CD4-positive, CD25-positive, alpha-beta regulatory T cell (primary cell): ENCODE data around the gene COL4A3. TPM values are rescaled to one million over a fixed set of nuclear protein-coding genes. Genes with fewer than 3 reads are reported as not detected.

Experiments
- ATAC-seq, 2 donors: fragments of 150-1000 bp; cut with Tn5 transposase; one replicate each; pipeline ENCODE4 v1.10.0; 2021; ENCODE audit warnings: low read depth in 2 of 2, moderate number of reproducible peaks in 2 of 2, moderate library complexity in 1 of 2
- DNase-seq, 3 donors: peaks; one replicate each; pipeline versions ENCODE4 v3.0.0 to v3.0.0-alpha.2; 2012 to 2022; ENCODE audit warnings: mixed read lengths in 1 of 3
- H3K27ac ChIP-seq: one replicate; pipeline ENCODE4 v1.7.0; 2013; ENCODE audit warnings: mild to moderate bottlenecking, low read length; ENCODE audit not compliant: insufficient read depth, poor library complexity, severe bottlenecking
- H3K27me3 ChIP-seq: one replicate; pipeline ENCODE4 v1.7.0; 2013; ENCODE audit warnings: low read length; ENCODE audit not compliant: control insufficient read depth, insufficient read depth
- H3K36me3 ChIP-seq: one replicate; pipeline ENCODE4 v1.7.0; 2013; ENCODE audit warnings: mild to moderate bottlenecking, low read length, moderate library complexity; ENCODE audit not compliant: control insufficient read depth, insufficient read depth
- H3K4me1 ChIP-seq: 2 replicates; pipeline ENCODE4 v1.7.0; 2013; ENCODE audit warnings: mild to moderate bottlenecking, low read length; ENCODE audit not compliant: insufficient read depth, control insufficient read depth, poor library complexity, severe bottlenecking
- H3K4me3 ChIP-seq: one replicate; pipeline ENCODE4 v1.7.0; 2013; ENCODE audit warnings: low read depth, mild to moderate bottlenecking, low read length, moderate library complexity
- H3K9me3 ChIP-seq, 2 experiments: 1 replicate in 1 of 2; 2 replicates in 1 of 2; pipeline ENCODE4 v1.7.0; 2013; ENCODE audit warnings: low read length in 2 of 2, mild to moderate bottlenecking in 1 of 2, moderate library complexity in 1 of 2; ENCODE audit not compliant: control insufficient read depth in 2 of 2
- H3K27ac Mint-ChIP-seq, 3 donors: one replicate each; pipeline ENCODE4 v1.8.0; 2020 to 2022; ENCODE audit warnings: mild to moderate bottlenecking in 3 of 3, mixed read lengths in 3 of 3, moderate library complexity in 2 of 3
- H3K27me3 Mint-ChIP-seq: one replicate; pipeline ENCODE4 v1.8.0; 2022; ENCODE audit warnings: mild to moderate bottlenecking, mixed read lengths
- H3K36me3 Mint-ChIP-seq: one replicate; pipeline ENCODE4 v1.8.0; 2020; ENCODE audit warnings: mixed read lengths
- H3K4me1 Mint-ChIP-seq, 4 donors: one replicate each; pipeline ENCODE4 v1.8.0; 2020 to 2022; ENCODE audit warnings: mixed read lengths in 4 of 4, mild to moderate bottlenecking in 1 of 4
- H3K4me3 Mint-ChIP-seq, 4 donors: one replicate each; pipeline ENCODE4 v1.8.0; 2020 to 2022; ENCODE audit warnings: mild to moderate bottlenecking in 4 of 4, mixed read lengths in 4 of 4, moderate library complexity in 3 of 4
- H3K9me3 Mint-ChIP-seq, 7 donors: one replicate each; pipeline ENCODE4 v1.8.0; 2020 to 2022; ENCODE audit warnings: mixed read lengths in 7 of 7, mild to moderate bottlenecking in 3 of 7, moderate library complexity in 2 of 7
- polyA plus RNA-seq, 4 donors: library from polyadenylated mRNA; unstranded; fragments of 300-500 nt; fragmentation: Illumina TruSeq; gene quantifications; one replicate each; pipeline ENCODE4 v1.2.3, GENCODE V29; 2021
- total RNA-seq: library from RNA; stranded (reverse); gene quantifications from one replicate; pipeline ENCODE4 v1.2.3, GENCODE V29; 2022

The COL4A3 gene
- total and polyA plus RNA-seq, 5 donors from 2014 or later, result not detected

DNA sequence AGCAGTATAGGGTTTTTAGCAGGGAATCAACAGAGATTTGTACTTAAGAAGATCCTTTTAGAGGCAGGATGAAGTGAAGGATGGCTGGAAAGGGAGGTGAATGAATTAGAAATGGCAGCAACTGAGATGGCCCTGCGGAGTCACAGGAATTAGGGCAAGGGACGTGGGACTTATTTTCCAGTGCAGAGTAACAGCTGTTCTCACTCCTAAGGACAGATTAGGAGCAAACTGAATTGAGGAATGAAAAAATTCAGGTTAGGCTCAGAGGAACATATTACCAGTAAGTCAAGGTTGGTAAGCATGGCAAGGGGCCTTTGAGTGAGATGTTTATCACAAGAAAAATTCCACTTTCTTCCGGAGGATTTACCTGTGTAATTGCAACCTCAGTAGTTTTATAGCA lies 34.4 kb downstream of the COL4A3 start:
- Histone ChIP-seq H3K27me3 (no peaks in the 10 kb centered on the region), H3K9me3 (no peaks in the 10 kb centered on the region), H3K36me3 (no peaks in the 10 kb centered on the region), H3K4me1 (no peaks in the 10 kb centered on the region), H3K27ac (no peak overlapping the region), H3K4me3 (no peak overlapping the region)
- peaks cover 0 to 2% (median 0%) of the 10 kb centered on the region in 7 donors for H3K9me3 Mint-ChIP-seq
- no peak overlapping the region for H3K4me3 Mint-ChIP-seq
- no peaks in the 10 kb centered on the region for H3K4me1 Mint-ChIP-seq
- no peaks in the 10 kb centered on the region for H3K27me3 Mint-ChIP-seq
- H3K36me3 Mint-ChIP-seq, result no peaks in the 10 kb centered on the region
- no peak overlapping the region for H3K27ac Mint-ChIP-seq
- DNase-seq, result no peak
- ATAC-seq, result no peak

DNA sequence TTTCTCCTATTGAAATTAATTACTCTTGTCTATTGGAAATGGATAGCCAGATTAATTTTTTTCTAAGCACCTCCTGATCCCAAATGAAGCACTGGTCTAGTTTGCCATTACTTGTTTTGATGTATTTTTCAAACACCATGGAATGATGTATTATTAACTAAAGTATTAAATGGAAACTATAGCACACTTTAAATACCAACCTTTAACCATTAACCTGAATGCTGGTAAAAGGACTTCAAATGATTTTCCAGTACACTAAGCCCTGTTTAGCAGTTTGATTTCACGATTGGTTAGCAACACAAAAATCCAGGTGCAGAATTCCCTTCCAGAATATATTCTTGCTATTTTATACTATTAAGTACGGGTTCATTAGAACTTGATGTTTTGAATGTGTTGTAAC lies 37.3 kb downstream of the COL4A3 start:
- H3K9me3 Mint-ChIP-seq, result peaks cover 0 to 2% (median 0%) of the 10 kb centered on the region in 7 donors
- Histone ChIP-seq H3K4me3 (no peak overlapping the region), H3K27me3 (no peaks in the 10 kb centered on the region), H3K36me3 (no peaks in the 10 kb centered on the region), H3K9me3 (no peaks in the 10 kb centered on the region), H3K27ac (no peak overlapping the region), H3K4me1 (no peaks in the 10 kb centered on the region)
- H3K4me1 Mint-ChIP-seq, result no peaks in the 10 kb centered on the region
- no peaks in the 10 kb centered on the region for H3K36me3 Mint-ChIP-seq
- peaks cover 8% of the 10 kb centered on the region for H3K27me3 Mint-ChIP-seq
- H3K4me3 Mint-ChIP-seq, result no peak overlapping the region
- no peak for DNase-seq
- no peak for ATAC-seq
- no peak overlapping the region for H3K27ac Mint-ChIP-seq

DNA sequence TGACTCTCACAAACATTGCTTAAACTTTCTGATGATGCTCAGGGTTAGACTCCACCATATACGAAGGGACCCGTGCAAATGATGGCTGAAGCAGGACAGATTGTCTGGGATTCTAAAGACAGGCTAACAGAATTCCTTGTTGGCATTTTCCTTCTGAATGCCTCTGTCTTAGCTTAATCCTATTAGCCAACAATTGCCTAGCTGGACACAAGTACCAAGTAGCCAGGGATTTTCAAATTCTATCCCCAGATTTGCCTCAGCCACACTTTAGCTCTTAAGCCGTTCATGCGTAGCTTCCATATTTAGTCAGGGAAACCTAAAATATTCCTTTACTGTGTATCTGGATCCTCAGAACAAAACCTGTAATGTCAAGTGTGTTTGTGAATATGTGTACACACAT lies 40.0 kb downstream of the COL4A3 start:
- no peaks in the 10 kb centered on the region for H3K36me3 ChIP-seq
- H3K27ac Mint-ChIP-seq, result no peak overlapping the region
- ATAC-seq (no peak), DNase-seq (no peak)
- no peaks in the 10 kb centered on the region for H3K9me3 ChIP-seq
- H3K4me3 ChIP-seq, result no peak overlapping the region
- H3K27me3 ChIP-seq, result no peaks in the 10 kb centered on the region
- no peaks in the 10 kb centered on the region for H3K4me1 ChIP-seq
- H3K27me3 Mint-ChIP-seq, result peaks cover 12% of the 10 kb centered on the region
- no peaks in the 10 kb centered on the region for H3K36me3 Mint-ChIP-seq
- H3K27ac ChIP-seq, result no peak overlapping the region
- H3K4me1 Mint-ChIP-seq, result no peaks in the 10 kb centered on the region
- H3K4me3 Mint-ChIP-seq, result no peak overlapping the region
- H3K9me3 Mint-ChIP-seq, result peaks cover 0 to 4% (median 0%) of the 10 kb centered on the region in 7 donors

DNA sequence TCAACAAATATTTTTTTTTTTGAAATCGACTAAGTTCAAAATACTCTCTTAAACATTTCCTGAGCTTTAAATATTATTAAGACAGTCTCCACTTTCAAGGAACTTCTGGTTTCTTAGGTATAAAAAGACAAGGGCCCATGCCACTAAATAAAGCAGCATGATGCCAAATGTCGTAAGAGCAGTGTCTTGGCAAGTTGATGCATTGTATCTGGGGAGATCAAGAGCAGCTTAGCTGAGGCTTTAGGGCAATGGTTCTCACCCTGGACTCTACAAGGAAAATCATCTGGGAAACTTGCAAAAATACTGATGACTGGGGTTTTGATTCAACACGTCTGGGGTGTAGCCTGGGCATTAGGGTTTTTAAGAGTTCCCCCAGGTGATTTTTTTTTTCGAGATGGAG lies 41.3 kb downstream of the COL4A3 start:
- Histone ChIP-seq H3K4me3 (no peak overlapping the region), H3K36me3 (no peaks in the 10 kb centered on the region), H3K4me1 (no peaks in the 10 kb centered on the region), H3K27ac (no peak overlapping the region), H3K27me3 (no peaks in the 10 kb centered on the region), H3K9me3 (no peaks in the 10 kb centered on the region)
- ATAC-seq (no peak), DNase-seq (no peak)
- Mint-ChIP-seq H3K9me3 (peaks cover 0 to 4% (median 0%) of the 10 kb centered on the region in 7 donors), H3K36me3 (no peaks in the 10 kb centered on the region), H3K27ac (no peak overlapping the region), H3K27me3 (peaks cover 18% of the 10 kb centered on the region), H3K4me3 (no peak overlapping the region), H3K4me1 (no peaks in the 10 kb centered on the region)

DNA sequence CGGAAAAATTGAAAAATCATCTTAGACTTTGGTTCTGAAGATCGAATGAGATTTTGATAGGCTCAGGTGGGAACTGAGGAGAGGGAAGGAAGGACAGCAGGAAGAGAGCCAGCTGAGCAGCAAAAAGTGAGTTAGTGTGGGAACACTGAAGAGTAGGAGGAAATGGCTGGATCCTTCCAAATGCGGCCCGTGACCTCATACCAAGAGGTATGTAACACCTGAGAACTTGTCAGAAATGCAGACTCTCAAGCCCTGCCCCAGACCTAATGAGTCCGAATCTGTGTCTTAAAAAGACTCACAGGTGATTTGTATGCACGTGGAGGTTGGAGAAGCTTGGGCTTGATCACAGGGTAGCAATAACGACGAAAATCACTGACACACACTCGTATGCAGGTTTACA lies 42.0 kb downstream of the COL4A3 start:
- Mint-ChIP-seq H3K27me3 (peaks cover 18% of the 10 kb centered on the region), H3K36me3 (no peaks in the 10 kb centered on the region), H3K9me3 (peaks cover 0 to 4% (median 0%) of the 10 kb centered on the region in 7 donors), H3K27ac (no peak overlapping the region), H3K4me3 (no peak overlapping the region), H3K4me1 (no peaks in the 10 kb centered on the region)
- Histone ChIP-seq H3K4me3 (no peak overlapping the region), H3K36me3 (no peaks in the 10 kb centered on the region), H3K4me1 (no peaks in the 10 kb centered on the region), H3K27ac (no peak overlapping the region), H3K9me3 (no peaks in the 10 kb centered on the region), H3K27me3 (no peaks in the 10 kb centered on the region)
- ATAC-seq (no peak), DNase-seq (no peak)

DNA sequence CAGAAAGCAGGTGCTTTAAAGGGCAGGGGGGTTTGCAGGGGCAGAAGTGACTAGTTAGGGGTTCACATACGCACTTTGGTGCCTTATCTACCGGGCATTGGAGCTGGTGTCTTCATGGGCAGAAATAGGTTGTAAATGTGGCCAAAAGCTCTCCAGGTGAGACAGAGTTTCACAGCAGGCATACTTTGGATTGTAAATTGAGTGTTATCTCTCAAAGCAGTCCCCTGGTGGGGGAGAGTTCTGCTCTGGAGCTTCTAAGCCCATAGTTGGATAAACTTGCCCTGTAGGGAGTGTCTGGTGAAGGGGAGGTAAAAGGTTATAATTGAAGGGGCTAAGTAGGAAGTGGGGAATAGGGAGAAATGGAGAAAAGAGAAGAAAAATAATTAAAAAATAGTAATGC lies 43.1 kb downstream of the COL4A3 start:
- H3K27me3 Mint-ChIP-seq, result peaks cover 23% of the 10 kb centered on the region
- H3K4me3 ChIP-seq, result no peak overlapping the region

DNA sequence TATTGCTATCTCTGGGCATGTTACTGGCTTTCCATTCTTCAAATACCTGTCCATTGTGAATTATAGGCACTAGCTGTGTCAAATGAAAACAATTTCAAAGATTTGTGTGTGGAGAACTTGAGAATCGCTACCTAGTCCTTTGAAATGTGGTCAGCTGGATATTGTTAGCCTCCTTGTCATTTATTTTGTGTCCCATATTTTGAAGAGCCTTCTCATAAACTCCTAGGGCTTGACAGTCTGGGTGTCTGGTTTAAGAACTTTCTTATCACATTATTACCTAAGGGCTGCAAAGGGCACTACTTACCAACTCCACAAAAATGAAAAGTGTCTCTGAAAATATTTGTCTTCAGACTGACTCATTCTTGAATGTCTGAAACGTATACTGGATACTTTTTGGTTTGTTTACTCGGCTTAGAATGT lies 50.2 kb downstream of the COL4A3 start:
- no peak overlapping the region for H3K4me3 ChIP-seq
- H3K27me3 Mint-ChIP-seq, result peaks cover 9% of the 10 kb centered on the region
- H3K27ac Mint-ChIP-seq, result no peak overlapping the region
- no peaks in the 10 kb centered on the region for H3K36me3 ChIP-seq
- no peaks in the 10 kb centered on the region for H3K27me3 ChIP-seq
- no peaks in the 10 kb centered on the region for H3K9me3 ChIP-seq
- H3K9me3 Mint-ChIP-seq, result peaks cover 0 to 3% (median 0%) of the 10 kb centered on the region in 7 donors
- no peaks in the 10 kb centered on the region for H3K36me3 Mint-ChIP-seq
- no peaks in the 10 kb centered on the region for H3K4me1 ChIP-seq
- H3K4me3 Mint-ChIP-seq, result no peak overlapping the region
- no peaks in the 10 kb centered on the region for H3K4me1 Mint-ChIP-seq
- ATAC-seq (no peak), DNase-seq (no peak)
- H3K27ac ChIP-seq, result no peak overlapping the region

More for the DNA sequence above, 43.1 kb downstream of the COL4A3 start:
- Mint-ChIP-seq H3K4me1 (no peaks in the 10 kb centered on the region), H3K36me3 (no peaks in the 10 kb centered on the region), H3K9me3 (peaks cover 0 to 4% (median 0%) of the 10 kb centered on the region in 7 donors), H3K4me3 (no peak overlapping the region), H3K27ac (no peak overlapping the region)
- Histone ChIP-seq H3K27ac (no peak overlapping the region), H3K27me3 (no peaks in the 10 kb centered on the region), H3K9me3 (no peaks in the 10 kb centered on the region), H3K4me1 (no peaks in the 10 kb centered on the region), H3K36me3 (no peaks in the 10 kb centered on the region)
- no peak for DNase-seq
- ATAC-seq, result no peak

DNA sequence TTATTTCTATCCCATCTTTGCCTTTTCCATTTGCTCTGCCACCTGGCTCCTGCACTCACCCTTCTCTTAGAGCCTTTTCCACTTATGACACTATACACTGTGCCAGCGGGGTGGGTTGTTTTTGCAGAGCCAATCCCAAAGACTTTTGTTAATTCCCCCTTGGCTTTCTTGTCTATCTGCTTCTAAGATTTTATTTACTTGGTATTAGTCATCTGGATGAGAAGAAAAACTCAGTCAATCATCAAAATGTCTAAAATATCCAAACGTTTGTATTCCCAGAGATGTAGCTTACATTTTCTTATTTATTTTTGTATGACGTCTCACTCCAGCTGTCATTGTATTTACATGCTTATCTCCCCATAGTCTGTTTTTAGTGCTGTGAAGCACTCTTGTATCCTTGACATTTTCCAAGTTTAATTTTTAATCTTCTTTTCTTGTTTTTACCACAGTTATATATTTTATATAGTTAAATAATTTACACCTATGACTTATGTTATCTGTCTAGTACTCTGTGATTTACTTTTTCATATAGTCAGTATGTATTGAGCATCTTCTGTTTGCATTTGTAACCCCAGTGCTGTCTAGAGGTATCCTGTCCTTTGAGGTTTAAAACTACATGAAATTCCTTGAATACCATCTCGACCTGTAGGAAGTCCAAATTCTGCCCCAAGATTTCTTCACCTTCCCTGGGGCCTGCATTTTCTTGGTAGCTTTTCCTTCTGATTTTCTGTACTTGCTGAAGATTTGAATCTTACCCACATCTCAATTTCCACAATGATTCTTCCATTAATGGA lies 55.1 kb downstream of the COL4A3 start:
- no peaks in the 10 kb centered on the region for H3K4me1 Mint-ChIP-seq
- peaks cover 0 to 2% (median 0%) of the 10 kb centered on the region in 7 donors for H3K9me3 Mint-ChIP-seq
- no peaks in the 10 kb centered on the region for H3K36me3 Mint-ChIP-seq
- Histone ChIP-seq H3K4me3 (no peak overlapping the region), H3K27me3 (no peaks in the 10 kb centered on the region), H3K4me1 (no peaks in the 10 kb centered on the region), H3K27ac (no peak overlapping the region), H3K36me3 (no peaks in the 10 kb centered on the region), H3K9me3 (no peaks in the 10 kb centered on the region)
- H3K27me3 Mint-ChIP-seq, result no peaks in the 10 kb centered on the region
- H3K4me3 Mint-ChIP-seq, result no peak overlapping the region
- no peak for ATAC-seq
- DNase-seq, result no peak
- H3K27ac Mint-ChIP-seq, result no peak overlapping the region
